ENCODE results near the gene GRID1.

Gene GRID1

GRCh38 chr10:86226016-86226415 is 140.6 kb downstream of the GRID1 start:
- DNase-seq: no peak

- DNase-seq: no peak
These were observed 141.4 kb downstream of the GRID1 start for GRCh38 chr10:86225103-86225782.

GRCh38 chr10:86224354-86225102 is 142.1 kb downstream of the GRID1 start:
- DNase-seq: no peak

- DNase-seq: no peak
These were observed 143.3 kb downstream of the GRID1 start for GRCh38 chr10:86223256-86223655.

- DNase-seq: no peak
These were observed 143.9 kb downstream of the GRID1 start for GRCh38 chr10:86222687-86223086.

- no peak for DNase-seq
These were observed 144.3 kb downstream of the GRID1 start for GRCh38 chr10:86222336-86222650.

GRCh38 chr10:86221442-86222335 is 144.9 kb downstream of the GRID1 start:
- DNase-seq: no peak

- no peak for DNase-seq
These were observed 146.0 kb downstream of the GRID1 start for GRCh38 chr10:86220626-86221025.

GRCh38 chr10:86219271-86219670 is 147.3 kb downstream of the GRID1 start:
- no peak for DNase-seq

- no peak for DNase-seq
These were observed 147.8 kb downstream of the GRID1 start for GRCh38 chr10:86218842-86219241.

- DNase-seq: no peak
These were observed 148.4 kb downstream of the GRID1 start for GRCh38 chr10:86218160-86218559.

- DNase-seq: no peak
These were observed 149.1 kb downstream of the GRID1 start for GRCh38 chr10:86217371-86218080.

GRCh38 chr10:86216886-86217285 is 149.7 kb downstream of the GRID1 start:
- DNase-seq: no peak

GRCh38 chr10:86215712-86216111 is 150.9 kb downstream of the GRID1 start:
- no peak for DNase-seq

- DNase-seq: no peak
These were observed 151.5 kb downstream of the GRID1 start for GRCh38 chr10:86215046-86215445.

GRCh38 chr10:86213148-86213547 is 153.4 kb downstream of the GRID1 start:
- DNase-seq: no peak

GRCh38 chr10:86212391-86212700 is 154.2 kb downstream of the GRID1 start:
- DNase-seq: no peak

- DNase-seq: no peak
These were observed 154.8 kb downstream of the GRID1 start for GRCh38 chr10:86211691-86212390.

- no peak for DNase-seq
These were observed 156.2 kb downstream of the GRID1 start for GRCh38 chr10:86210416-86210815.

GRCh38 chr10:86209726-86210125 is 156.9 kb downstream of the GRID1 start:
- no peak for DNase-seq

- no peak for DNase-seq
These were observed 159.4 kb downstream of the GRID1 start for GRCh38 chr10:86207226-86207625.

- no peak for DNase-seq
These were observed 160.4 kb downstream of the GRID1 start for GRCh38 chr10:86206240-86206579.
